H1 (cell line): ENCODE data around the gene PLXNA4. TPM values are rescaled to one million over a fixed set of nuclear protein-coding genes. Genes with fewer than 3 reads are reported as not detected.

Experiments
- CTCF ChIA-PET: fragments of 300-600 bp; sonication (Branson Sonifier 250); formaldehyde crosslinking; loops from one replicate; lab custom pipeline; 2021; ENCODE audit not compliant: partially characterized antibody; lab: Charles Lee
- POLR2A ChIA-PET: fragments of 300-600 bp; sonication (Branson Sonifier 250); formaldehyde crosslinking; loops from one replicate; lab custom pipeline; 2021; ENCODE audit warnings: inconsistent platforms; ENCODE audit not compliant: partially characterized antibody; lab: Charles Lee
- DNase-seq, 2 experiments: peaks; one replicate each; pipeline versions ENCODE4 v3.0.0 to v3.0.0-alpha.2; 2010 to 2022; ENCODE audit warnings: low spot score in 2 of 2, low read depth in 1 of 2, mixed read lengths in 1 of 2
- FAIRE-seq: peaks from 2 replicates; lab custom pipeline; 2011; peaks lifted over from hg19 to GRCh38; lab: Jason Lieb, UNC
- H2AFZ ChIP-seq: 2 replicates; pipeline ENCODE4 v1.8.1; 2012; ENCODE audit warnings: low read length, inconsistent platforms
- H2AK5ac ChIP-seq: 2 replicates; pipeline ENCODE4 v1.6.1; 2013; ENCODE audit warnings: low read depth, low read length
- H2BK120ac ChIP-seq: replicated peaks from 2 replicates; pipeline ENCODE3; 2013; ENCODE audit warnings: low read depth, low read length, inconsistent platforms
- H2BK12ac ChIP-seq: 2 replicates; pipeline ENCODE4 v1.6.1; 2013; ENCODE audit warnings: low read depth, low read length
- H2BK15ac ChIP-seq: 2 replicates; pipeline ENCODE4 v1.6.1; 2013; ENCODE audit warnings: low read length
- H2BK20ac ChIP-seq: 2 replicates; pipeline ENCODE4 v1.6.1; 2013; ENCODE audit warnings: low read length
- H2BK5ac ChIP-seq: 2 replicates; pipeline ENCODE4 v1.6.1; 2013; ENCODE audit warnings: low read depth, low read length
- H3K14ac ChIP-seq: 2 replicates; pipeline ENCODE4 v1.6.1; 2013; ENCODE audit warnings: inconsistent platforms; ENCODE audit not compliant: insufficient read length
- H3K18ac ChIP-seq: 2 replicates; pipeline ENCODE4 v1.6.1; 2013; ENCODE audit warnings: low read length; ENCODE audit errors: extremely low read depth
- H3K23ac ChIP-seq: 2 replicates; pipeline ENCODE4 v1.6.1; 2013; ENCODE audit warnings: inconsistent platforms; ENCODE audit not compliant: insufficient read length
- H3K23me2 ChIP-seq: 2 replicates; pipeline ENCODE4 v1.6.1; 2013; ENCODE audit warnings: low read depth, low read length
- H3K27ac ChIP-seq: 2 replicates; pipeline ENCODE4 v1.6.1; 2011; ENCODE audit warnings: low read depth, low read length, inconsistent platforms
- H3K27me3 ChIP-seq, 4 experiments: replicated peaks in 1 of 4; 1 replicate in 1 of 4; 2 replicates in 3 of 4; pipeline versions ENCODE4 v1.6.1 to v1.8.1; 2011 to 2013; ENCODE audit warnings: low read length in 3 of 4, mild to moderate bottlenecking in 3 of 4, inconsistent platforms in 2 of 4, mixed read lengths in 2 of 4, moderate library complexity in 1 of 4; ENCODE audit not compliant: control insufficient read depth in 3 of 4, insufficient read depth in 3 of 4; ENCODE audit errors: extremely low read depth in 1 of 4
- H3K36me3 ChIP-seq, 4 experiments: 2 replicates each; pipeline versions ENCODE4 v1.6.1 to v1.8.1; 2011 to 2013; ENCODE audit warnings: mild to moderate bottlenecking in 4 of 4, low read length in 3 of 4, moderate library complexity in 2 of 4, control low read depth in 1 of 4, inconsistent platforms in 1 of 4; ENCODE audit not compliant: insufficient read depth in 4 of 4, control insufficient read depth in 2 of 4
- H3K4ac ChIP-seq: replicated peaks from 2 replicates; pipeline ENCODE3; 2013; ENCODE audit warnings: low read length, low read depth, mixed read lengths, inconsistent platforms; ENCODE audit not compliant: insufficient read length
- H3K4me1 ChIP-seq, 4 experiments: replicated peaks in 1 of 4; 1 replicate in 1 of 4; 2 replicates in 3 of 4; pipeline versions ENCODE4 v1.6.1 to v1.8.1; 2011 to 2013; ENCODE audit warnings: low read length in 3 of 4, inconsistent platforms in 2 of 4, mixed read lengths in 1 of 4; ENCODE audit not compliant: insufficient read depth in 4 of 4, control insufficient read depth in 3 of 4
- H3K4me2 ChIP-seq, 2 experiments: 2 replicates each; pipeline versions ENCODE4 v1.6.1 to v1.8.1; 2011 to 2013; ENCODE audit warnings: low read depth in 2 of 2, low read length in 2 of 2, control low read depth in 1 of 2, inconsistent platforms in 1 of 2, mild to moderate bottlenecking in 1 of 2; ENCODE audit not compliant: insufficient read depth in 1 of 2
- H3K4me3 ChIP-seq, 4 experiments: fragments of 200-600, 300-600 bp in 1 of 4; sonication (generic), shearing (Covaris generic), sonication (Bioruptor Twin) in 1 of 4; 2 replicates each; pipeline versions ENCODE4 v1.5.1 to v1.8.1; 2011 to 2016; ENCODE audit warnings: low read length in 4 of 4, low read depth in 3 of 4, control low read depth in 2 of 4, inconsistent platforms in 2 of 4, mild to moderate bottlenecking in 2 of 4, mixed read lengths in 1 of 4, moderate library complexity in 1 of 4; ENCODE audit not compliant: insufficient read depth in 2 of 4; ENCODE audit errors: extremely low read depth in 1 of 4
- H3K56ac ChIP-seq: replicated peaks from 2 replicates; pipeline ENCODE3; 2013; ENCODE audit warnings: low read depth, mild to moderate bottlenecking, mixed read lengths, low read length, inconsistent platforms; ENCODE audit not compliant: insufficient read length
- H3K79me1 ChIP-seq: 2 replicates; pipeline ENCODE4 v1.6.1; 2013; ENCODE audit warnings: low read depth, low read length, control low read depth
- H3K79me2 ChIP-seq, 2 experiments: 2 replicates each; pipeline versions ENCODE4 v1.6.1 to v1.8.1; 2012 to 2013; ENCODE audit warnings: low read length in 2 of 2, mild to moderate bottlenecking in 2 of 2, inconsistent platforms in 1 of 2; ENCODE audit not compliant: insufficient read depth in 2 of 2, control insufficient read depth in 1 of 2
- H3K9ac ChIP-seq, 4 experiments: replicated peaks in 1 of 4; 1 replicate in 1 of 4; 2 replicates in 3 of 4; pipeline versions ENCODE4 v1.6.1 to v1.8.1; 2011 to 2013; ENCODE audit warnings: low read depth in 3 of 4, low read length in 3 of 4, control low read depth in 2 of 4, mild to moderate bottlenecking in 2 of 4, moderate library complexity in 2 of 4, inconsistent platforms in 1 of 4; ENCODE audit errors: extremely low read depth in 1 of 4
- H3K9me3 ChIP-seq, 2 experiments: 2 replicates each; pipeline versions ENCODE4 v1.6.1 to v1.8.1; 2012 to 2013; ENCODE audit warnings: mild to moderate bottlenecking in 2 of 2, moderate library complexity in 2 of 2, control low read depth in 1 of 2, inconsistent platforms in 1 of 2, low read depth in 1 of 2, low read length in 1 of 2, mixed read lengths in 1 of 2; ENCODE audit not compliant: insufficient read depth in 2 of 2
- H4K20me1 ChIP-seq, 2 experiments: replicated peaks in 1 of 2; 2 replicates each; pipeline versions ENCODE3 to v1.8.1; 2011 to 2013; ENCODE audit warnings: inconsistent platforms in 2 of 2, low read length in 2 of 2, mild to moderate bottlenecking in 1 of 2; ENCODE audit not compliant: insufficient read depth in 2 of 2, control insufficient read depth in 1 of 2
- H4K5ac ChIP-seq: 2 replicates; pipeline ENCODE4 v1.6.1; 2013; ENCODE audit warnings: low read length, low read depth, mixed read lengths, inconsistent platforms; ENCODE audit not compliant: insufficient read length
- H4K8ac ChIP-seq: 2 replicates; pipeline ENCODE4 v1.8.0; 2013; ENCODE audit warnings: mild to moderate bottlenecking, moderate library complexity, low read length, inconsistent platforms; ENCODE audit not compliant: insufficient read depth; ENCODE audit errors: extremely low read depth
- H4K91ac ChIP-seq: replicated peaks from 2 replicates; pipeline ENCODE3; 2013; ENCODE audit warnings: low read length, mixed read lengths, inconsistent platforms; ENCODE audit not compliant: insufficient read length
- BRCA1 ChIP-seq: IDR thresholded peaks from 2 replicates; pipeline ENCODE4 v1.6.1; 2012; ENCODE audit warnings: low read depth, low read length, improper control_type of control experiment
- CHD2 ChIP-seq: IDR thresholded peaks from 2 replicates; pipeline ENCODE4 v1.6.1; 2012; ENCODE audit warnings: low read length, improper control_type of control experiment
- EGR1 ChIP-seq: IDR thresholded peaks from 2 replicates; pipeline ENCODE4 v1.6.1; 2011; ENCODE audit warnings: low read depth, low read length, borderline replicate concordance
- EZH2 ChIP-seq: fragments of 200-600 bp; sonication (generic); IDR thresholded peaks from 2 replicates; pipeline ENCODE4 v1.7.1; 2012; ENCODE audit warnings: low read depth, mild to moderate bottlenecking, moderate library complexity, low read length, inconsistent platforms; ENCODE audit not compliant: severe bottlenecking
- PHF8 ChIP-seq: fragments of 200-600 bp; sonication (generic); conservative IDR thresholded peaks from 2 replicates; pipeline ENCODE4 v1.7.1; 2012; ENCODE audit warnings: low read depth, mild to moderate bottlenecking, inconsistent platforms, low read length, moderate library complexity
- POLR2AphosphoS5 ChIP-seq: IDR thresholded peaks from 2 replicates; pipeline ENCODE4 v1.6.1; 2011; ENCODE audit warnings: low read depth, low read length
- SP1 ChIP-seq: IDR thresholded peaks from 2 replicates; pipeline ENCODE4 v1.6.1; 2011; ENCODE audit warnings: low read depth, low read length
- SRF ChIP-seq: IDR thresholded peaks from 2 replicates; pipeline ENCODE4 v1.6.1; 2011; ENCODE audit warnings: mild to moderate bottlenecking, low read depth, low read length, moderate library complexity
- USF2 ChIP-seq: IDR thresholded peaks from 2 replicates; pipeline ENCODE4 v1.6.1; 2011; ENCODE audit warnings: low read length, improper control_type of control experiment
- WGBS, 2 experiments: shearing (Covaris generic) in 1 of 2; methylation state at CpG; one replicate each; pipeline versions ENCODE4 v1.1.6 to v1.1.7; 2013 to 2015; ENCODE audit warnings: low lambda C conversion rate in 2 of 2, mixed read lengths in 2 of 2, inconsistent platforms in 1 of 2, low coverage in 1 of 2, missing lambda C conversion rate in 1 of 2; ENCODE audit not compliant: insufficient replicate concordance in 2 of 2, insufficient coverage in 1 of 2, insufficient read length in 1 of 2; ENCODE audit errors: extremely low coverage in 1 of 2, missing lambda C conversion rate in 1 of 2; 5-methylcytosine and 5-hydroxymethylcytosine counted together
- polyA plus RNA-seq, 7 experiments: library from polyadenylated mRNA; depleted of rRNA in 3 of 7; stranded (reverse) in 5 of 7; unstranded in 2 of 7; fragments of >200 nt in 5 of 7; fragments of 200-250 nt in 2 of 7; gene quantifications; 1 replicate in 5 of 7; 2 replicates in 1 of 7; 4 replicates in 1 of 7; pipeline versions ENCODE4 v1.2.1 to v1.2.3, GENCODE V29; 2011 to 2013; ENCODE audit warnings: missing spikeins in 2 of 7, mixed read lengths in 2 of 7
- total RNA-seq: library from RNA; stranded (reverse); fragmentation: NEBNext Ultra II Directional; extraction: Animal tissue kit (Norgen Biotek cat#: 25700); gene quantifications from 2 replicates; pipeline ENCODE4 v1.2.1, GENCODE V29; 2021

The PLXNA4 gene
- total and polyA plus RNA-seq, 2 of the 8 experiments (the other 6 are each of a cell fraction or from before 2014, with no cell fraction given), result 0.76 to 0.79 TPM

- CTCF ChIA-PET, result interaction anchor here (1.8 kb wide), 1 partner anchor 12 kb away, joined by 5 read pairs; no protein-coding TSS in a partner anchor
- FAIRE-seq, result no peak
These were observed 475.3 kb downstream of the PLXNA4 start for GRCh38 chr7:132100981-132101380.

More at GRCh38 chr7:132100981-132101380, 475.3 kb downstream of the PLXNA4 start:
- Histone ChIP-seq H3K9me3 (no peaks in the 10 kb centered on the region), H4K91ac (peak overlapping the region; percentile 26), H3K14ac (no peak overlapping the region), H3K36me3 (no peaks in the 10 kb centered on the region), H3K27me3 (no peaks in the 10 kb centered on the region), H3K9ac (no peak overlapping the region), H3K4me1 (no peaks in the 10 kb centered on the region), H2BK120ac (no peak overlapping the region), H3K27ac (no peak overlapping the region), H3K56ac (no peak overlapping the region), H3K4me2 (no peak overlapping the region), H2BK12ac (no peak overlapping the region), H2BK5ac (no peak overlapping the region), H3K18ac (no peak overlapping the region), H4K8ac (no peak overlapping the region), H3K79me2 (no peaks in the 10 kb centered on the region), H2BK20ac (no peak overlapping the region), H3K4ac (no peak overlapping the region), H4K5ac (no peak overlapping the region), H3K23ac (no peak overlapping the region), H4K20me1 (no peaks in the 10 kb centered on the region), H3K23me2 (no peaks in the 10 kb centered on the region), H3K79me1 (no peaks in the 10 kb centered on the region), H2AK5ac (no peak overlapping the region), H2BK15ac (no peak overlapping the region), H3K4me3 (no peak overlapping the region), H2AFZ (no peak overlapping the region)
- POLR2A ChIA-PET, result no interaction called here
- DNase-seq, result no peak
- 93% methylated on average over 6 of the region's 6 CpGs; no CpG with 5 or more reads in 1 of the 2 experiments for WGBS, 2 experiments
- TF ChIP-seq BRCA1 (no peak), SRF (no peak), SP1 (no peak), CHD2 (no peak), PHF8 (no peak), EGR1 (no peak), EZH2 (no peak), USF2 (no peak), POLR2AphosphoS5 (no peak)
